KMS-11 (cell line): ENCODE results near the gene INTS2.
"Not testable (repeated sequence)": the region's sequence is repeated elsewhere in the genome, so short reads cannot be mapped to it uniquely, and the experiment has no call there.

Source experiments
- H2AFZ ChIP-seq: fragments of 200-600 bp; sonication (generic); 2 replicates; pipeline ENCODE4 v1.6.1; 2016; ENCODE audit warnings: antibody characterized with exemption, mixed run types, low read depth
- H3K27ac ChIP-seq: fragments of 200-600 bp; sonication (generic); 2 replicates; pipeline ENCODE4 v1.6.1; 2016; ENCODE audit warnings: mild to moderate bottlenecking, mixed run types
- H3K27me3 ChIP-seq: fragments of 200-600 bp; sonication (generic); 2 replicates; pipeline ENCODE4 v1.6.1; 2017; ENCODE audit warnings: mild to moderate bottlenecking, low read depth, mixed run types, moderate library complexity; ENCODE audit not compliant: insufficient read depth
- H3K36me3 ChIP-seq: fragments of 200-600 bp; sonication (generic); 2 replicates; pipeline ENCODE4 v1.6.1; 2017; ENCODE audit warnings: mild to moderate bottlenecking, mixed run types; ENCODE audit not compliant: insufficient read depth
- H3K4me1 ChIP-seq: fragments of 200-600 bp; sonication (generic); 2 replicates; pipeline ENCODE4 v1.6.1; 2016; ENCODE audit warnings: mild to moderate bottlenecking, low read depth, mixed run types; ENCODE audit not compliant: poor library complexity, severe bottlenecking
- H3K4me2 ChIP-seq: fragments of 200-600 bp; sonication (generic); 2 replicates; pipeline ENCODE4 v1.7.0; 2016; ENCODE audit warnings: mild to moderate bottlenecking, mixed run types
- H3K4me3 ChIP-seq: fragments of 200-600 bp; sonication (generic); IDR thresholded peaks from 2 replicates; pipeline ENCODE4 v1.6.1; 2017; ENCODE audit warnings: low read depth, low read length, mixed read lengths; ENCODE audit not compliant: insufficient read depth
- H3K79me2 ChIP-seq: fragments of 200-600 bp; sonication (generic); 2 replicates; pipeline ENCODE4 v1.6.1; 2016; ENCODE audit warnings: low read depth, mixed run types; ENCODE audit not compliant: insufficient read depth
- H3K9ac ChIP-seq: fragments of 200-600 bp; sonication (generic); 2 replicates; pipeline ENCODE4 v1.6.1; 2016; ENCODE audit warnings: mild to moderate bottlenecking, mixed run types
- H4K20me1 ChIP-seq: fragments of 200-600 bp; sonication (generic); 2 replicates; pipeline ENCODE4 v1.6.1; 2016; ENCODE audit warnings: mild to moderate bottlenecking, mixed run types; ENCODE audit not compliant: insufficient read depth
- TF ChIP-seq, protein P1 (sequence below): fragments of 200-600 bp; sonication (generic); conservative IDR thresholded peaks from 2 replicates; pipeline ENCODE4 v1.6.1; 2017; ENCODE audit warnings: low read depth, mild to moderate bottlenecking, antibody characterized with exemption, low read length, moderate library complexity, mixed read lengths

The INTS2 gene

DNA sequence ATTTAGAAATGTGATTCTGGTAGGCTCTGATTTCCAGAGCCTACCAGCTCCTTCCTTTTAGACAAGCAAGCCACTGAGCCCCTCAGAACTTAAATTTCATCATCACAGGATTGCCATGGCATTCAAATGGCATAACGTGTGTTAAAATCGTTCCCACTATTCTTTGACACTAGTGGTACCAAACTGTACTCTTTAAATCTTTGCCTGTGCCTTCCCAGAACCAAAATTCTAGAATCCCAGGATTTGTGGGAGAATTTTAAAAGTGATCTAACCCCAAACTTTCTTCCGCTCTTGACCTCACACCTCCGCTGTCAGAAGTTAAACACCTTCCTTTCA is 287 bp upstream of the INTS2 start:
- Histone ChIP-seq H2AFZ (peak overlapping the region; percentile 70), H4K20me1 (no peaks in the 10 kb centered on the region), H3K4me3 (no peak overlapping the region), H3K27ac (peak overlapping the region; percentile 79; the same call in 1 of the 2 replicates), H3K27me3 (no peaks in the 10 kb centered on the region), H3K9ac (peak overlapping the region; percentile 89; the same call in 1 of the 2 replicates), H3K4me2 (peak overlapping the region; percentile 92), H3K79me2 (peaks cover 11% of the 10 kb centered on the region; the same call in 1 of the 2 replicates), H3K36me3 (no peaks in the 10 kb centered on the region), H3K4me1 (peaks cover 17% of the 10 kb centered on the region)
- TF ChIP-seq, protein P1, sequence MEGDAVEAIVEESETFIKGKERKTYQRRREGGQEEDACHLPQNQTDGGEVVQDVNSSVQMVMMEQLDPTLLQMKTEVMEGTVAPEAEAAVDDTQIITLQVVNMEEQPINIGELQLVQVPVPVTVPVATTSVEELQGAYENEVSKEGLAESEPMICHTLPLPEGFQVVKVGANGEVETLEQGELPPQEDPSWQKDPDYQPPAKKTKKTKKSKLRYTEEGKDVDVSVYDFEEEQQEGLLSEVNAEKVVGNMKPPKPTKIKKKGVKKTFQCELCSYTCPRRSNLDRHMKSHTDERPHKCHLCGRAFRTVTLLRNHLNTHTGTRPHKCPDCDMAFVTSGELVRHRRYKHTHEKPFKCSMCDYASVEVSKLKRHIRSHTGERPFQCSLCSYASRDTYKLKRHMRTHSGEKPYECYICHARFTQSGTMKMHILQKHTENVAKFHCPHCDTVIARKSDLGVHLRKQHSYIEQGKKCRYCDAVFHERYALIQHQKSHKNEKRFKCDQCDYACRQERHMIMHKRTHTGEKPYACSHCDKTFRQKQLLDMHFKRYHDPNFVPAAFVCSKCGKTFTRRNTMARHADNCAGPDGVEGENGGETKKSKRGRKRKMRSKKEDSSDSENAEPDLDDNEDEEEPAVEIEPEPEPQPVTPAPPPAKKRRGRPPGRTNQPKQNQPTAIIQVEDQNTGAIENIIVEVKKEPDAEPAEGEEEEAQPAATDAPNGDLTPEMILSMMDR: no peak

DNA sequence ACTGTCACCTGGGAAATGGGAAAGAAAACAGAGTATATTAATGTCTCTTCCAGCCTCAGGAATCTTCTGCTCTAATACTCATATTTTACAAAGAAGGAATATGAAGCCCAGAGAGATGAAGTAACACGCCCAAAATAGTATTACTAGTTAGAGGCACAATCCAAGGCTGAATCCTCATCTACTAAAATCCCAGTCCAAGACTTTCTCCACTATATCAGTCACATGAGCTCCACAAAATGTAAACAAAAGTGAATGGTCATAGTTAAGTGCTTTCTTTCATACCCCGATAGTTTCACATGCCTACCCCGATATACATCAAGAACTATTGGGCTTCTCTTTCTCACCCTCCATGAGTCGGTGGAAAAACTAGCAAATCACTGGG is 965 bp downstream of the INTS2 start:
- peak overlapping the region; percentile 89 for H3K9ac ChIP-seq
- no peaks in the 10 kb centered on the region for H4K20me1 ChIP-seq
- H2AFZ ChIP-seq: peak overlapping the region; percentile 70
- H3K4me1 ChIP-seq: peaks cover 17% of the 10 kb centered on the region
- peak overlapping the region; percentile 92 for H3K4me2 ChIP-seq
- peak overlapping the region; percentile 79 for H3K27ac ChIP-seq
- TF ChIP-seq, protein P1: no peak
- H3K27me3 ChIP-seq: no peaks in the 10 kb centered on the region
- no peaks in the 10 kb centered on the region for H3K36me3 ChIP-seq
- peaks cover 11% of the 10 kb centered on the region; the same call in 1 of the 2 replicates for H3K79me2 ChIP-seq
- H3K4me3 ChIP-seq: no peak overlapping the region

DNA sequence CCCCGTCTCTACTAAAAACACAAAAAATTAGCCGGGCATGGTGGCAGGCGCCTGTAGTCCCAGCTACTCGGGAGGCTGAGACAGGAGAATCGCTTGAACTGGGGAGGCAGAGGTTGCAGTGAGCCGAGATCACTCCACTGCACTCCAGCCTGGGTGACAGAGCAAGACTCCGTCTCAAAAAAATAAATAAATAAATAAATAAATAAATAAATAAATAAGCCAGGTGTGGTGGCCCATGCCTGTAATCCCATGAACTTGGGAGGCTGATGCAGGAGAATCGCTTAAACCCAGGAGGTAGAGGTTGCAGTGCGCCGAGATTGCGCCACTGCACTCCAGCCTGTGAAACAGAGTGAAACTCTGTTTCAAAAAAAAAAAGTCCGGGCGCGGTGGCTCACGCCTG is 12.6 kb downstream of the INTS2 start:
- not testable (repeated sequence) for H3K27ac ChIP-seq, H3K36me3 ChIP-seq, H3K9ac ChIP-seq, H3K27me3 ChIP-seq, H3K4me2 ChIP-seq, H3K79me2 ChIP-seq, H3K4me3 ChIP-seq, H2AFZ ChIP-seq, H4K20me1 ChIP-seq
- peaks cover 11% of the 10 kb centered on the region for H3K4me1 ChIP-seq

DNA sequence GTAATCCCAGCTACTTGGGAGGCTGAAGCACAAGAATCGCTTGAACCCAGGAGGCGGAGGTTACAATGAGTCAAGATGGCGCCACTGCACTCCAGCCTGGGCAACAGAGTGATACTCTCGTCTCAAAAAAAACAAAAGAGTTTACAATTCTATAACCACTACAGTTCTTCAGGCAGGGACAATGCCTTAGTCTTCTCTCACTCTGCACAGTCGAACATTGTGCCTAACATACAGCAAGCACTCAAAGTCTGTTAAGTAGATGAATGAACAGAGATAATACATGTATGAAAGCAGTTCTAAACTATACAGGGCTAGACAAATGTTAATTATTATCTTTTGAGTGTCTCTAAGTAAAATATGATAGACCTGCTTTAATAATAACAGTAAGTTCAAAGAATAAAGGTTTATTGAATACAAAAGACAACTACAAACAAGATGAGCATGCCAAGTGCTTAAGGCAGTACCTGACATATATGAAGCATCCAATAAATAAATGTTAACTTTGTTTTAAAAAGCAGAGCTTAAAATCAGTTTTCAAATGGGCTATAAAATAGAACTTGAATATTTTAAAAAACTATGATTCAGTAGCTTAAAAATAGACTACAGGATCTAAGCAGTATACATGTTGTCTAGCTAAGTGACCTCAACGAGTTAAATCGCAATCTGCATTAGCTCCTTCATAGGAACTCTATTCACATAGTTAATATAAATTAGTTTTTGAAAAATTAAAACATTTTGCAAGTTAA is 19.3 kb downstream of the INTS2 start:
- Histone ChIP-seq H3K27ac (no peak overlapping the region), H3K36me3 (peaks cover 5% of the 10 kb centered on the region), H3K79me2 (no peaks in the 10 kb centered on the region), H3K4me3 (no peak overlapping the region), H3K4me2 (no peak overlapping the region), H4K20me1 (no peaks in the 10 kb centered on the region), H3K27me3 (no peaks in the 10 kb centered on the region), H3K9ac (no peak overlapping the region), H2AFZ (no peak overlapping the region), H3K4me1 (peaks cover 11% of the 10 kb centered on the region)
- TF ChIP-seq, protein P1: no peak

DNA sequence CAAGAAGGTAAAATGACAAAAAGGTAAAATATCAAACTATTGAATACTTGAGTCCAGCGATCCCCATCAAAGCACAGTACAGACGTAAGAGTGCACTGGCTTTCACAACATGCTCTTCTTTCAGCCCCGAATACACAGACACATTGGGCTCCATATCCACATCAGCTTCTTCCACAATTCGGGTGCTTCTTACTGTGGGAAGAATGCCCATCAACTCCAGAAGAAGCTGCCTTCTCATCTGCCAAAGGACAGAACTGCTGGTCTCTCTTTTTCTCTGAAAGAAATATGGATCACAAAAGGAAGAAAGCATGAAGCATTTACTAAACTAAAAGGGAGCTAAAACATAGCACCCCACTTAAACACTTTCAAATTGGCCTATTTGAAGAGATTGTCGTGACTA is 20.4 kb downstream of the INTS2 start:
- H2AFZ ChIP-seq: no peak overlapping the region
- no peaks in the 10 kb centered on the region for H3K79me2 ChIP-seq
- no peak overlapping the region for H3K4me3 ChIP-seq
- H4K20me1 ChIP-seq: no peaks in the 10 kb centered on the region
- H3K4me1 ChIP-seq: no peaks in the 10 kb centered on the region
- H3K27ac ChIP-seq: no peak overlapping the region
- H3K9ac ChIP-seq: no peak overlapping the region
- H3K4me2 ChIP-seq: no peak overlapping the region
- H3K27me3 ChIP-seq: no peaks in the 10 kb centered on the region
- TF ChIP-seq, protein P1: no peak
- H3K36me3 ChIP-seq: peaks cover 5% of the 10 kb centered on the region
